HG03045 (cell line): ENCODE data around the gene KLLN.
A peak's percentile ranks its signal among the peaks of the same experiment; 100 is the strongest.
"Not testable (repeated sequence)": the region's sequence is repeated elsewhere in the genome, so short reads cannot be mapped to it uniquely, and the experiment has no call there.

Experiments used
- ATAC-seq: cut with Tn5 transposase; IDR thresholded peaks from one replicate; pipeline ENCODE4 v1.9.1; 2021; ENCODE audit warnings: mild to moderate bottlenecking, moderate library complexity; ENCODE audit not compliant: unreplicated experiment

KLLN gene, protein sequence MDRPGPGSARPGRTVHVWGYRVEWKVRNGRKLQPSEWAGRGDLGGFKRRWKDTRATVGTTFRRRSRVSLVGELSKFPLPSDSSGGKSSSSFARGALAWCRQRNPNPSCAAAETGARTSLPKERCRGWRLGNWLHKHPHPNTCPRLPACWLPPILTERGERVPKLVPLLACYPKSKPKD

DNA sequence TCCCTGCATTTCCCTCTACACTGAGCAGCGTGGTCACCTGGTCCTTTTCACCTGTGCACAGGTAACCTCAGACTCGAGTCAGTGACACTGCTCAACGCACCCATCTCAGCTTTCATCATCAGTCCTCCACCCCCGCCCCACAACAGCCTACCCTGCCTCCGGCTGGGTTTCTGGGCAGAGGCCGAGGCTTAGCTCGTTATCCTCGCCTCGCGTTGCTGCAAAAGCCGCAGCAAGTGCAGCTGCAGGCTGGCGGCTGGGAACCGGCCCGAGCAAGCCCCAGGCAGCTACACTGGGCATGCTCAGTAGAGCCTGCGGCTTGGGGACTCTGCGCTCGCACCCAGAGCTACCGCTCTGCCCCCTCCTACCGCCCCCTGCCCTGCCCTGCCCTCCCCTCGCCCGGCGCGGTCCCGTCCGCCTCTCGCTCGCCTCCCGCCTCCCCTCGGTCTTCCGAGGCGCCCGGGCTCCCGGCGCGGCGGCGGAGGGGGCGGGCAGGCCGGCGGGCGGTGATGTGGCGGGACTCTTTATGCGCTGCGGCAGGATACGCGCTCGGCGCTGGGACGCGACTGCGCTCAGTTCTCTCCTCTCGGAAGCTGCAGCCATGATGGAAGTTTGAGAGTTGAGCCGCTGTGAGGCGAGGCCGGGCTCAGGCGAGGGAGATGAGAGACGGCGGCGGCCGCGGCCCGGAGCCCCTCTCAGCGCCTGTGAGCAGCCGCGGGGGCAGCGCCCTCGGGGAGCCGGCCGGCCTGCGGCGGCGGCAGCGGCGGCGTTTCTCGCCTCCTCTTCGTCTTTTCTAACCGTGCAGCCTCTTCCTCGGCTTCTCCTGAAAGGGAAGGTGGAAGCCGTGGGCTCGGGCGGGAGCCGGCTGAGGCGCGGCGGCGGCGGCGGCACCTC lies at the start of gene KLLN, which contains the start of gene PTEN:
Gene KLLN (minus strand): TSS at position 481 of the 891 bp plus-strand sequence. CDS start 1,046 bp downstream, outside the sequence.
Gene PTEN (plus strand): TSS at position 573 of the 891 bp plus-strand sequence. CDS start 845 bp downstream, outside the sequence.
- peak; percentile 38 for ATAC-seq

DNA sequence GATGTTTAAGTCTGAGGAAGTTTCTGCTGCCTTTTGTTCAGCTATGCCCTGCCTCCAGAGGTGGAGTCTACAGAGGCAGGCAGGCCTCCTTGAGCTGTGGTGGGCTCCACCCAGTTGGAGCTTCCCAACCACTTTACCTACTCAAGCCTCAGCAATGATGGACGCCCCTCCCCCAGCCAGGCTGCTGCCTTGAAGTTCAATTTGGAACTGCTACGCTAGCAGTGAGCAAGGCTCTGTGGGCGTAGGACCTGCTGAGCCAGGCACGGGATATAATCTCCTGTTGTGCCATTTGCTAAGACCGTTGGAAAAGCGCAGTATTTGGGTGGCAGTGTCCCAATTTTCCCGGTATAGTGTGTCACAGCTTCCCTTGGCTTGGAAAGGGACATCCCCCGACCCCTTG lies 40.1 kb upstream of the KLLN start:
- not testable (repeated sequence) for ATAC-seq

DNA sequence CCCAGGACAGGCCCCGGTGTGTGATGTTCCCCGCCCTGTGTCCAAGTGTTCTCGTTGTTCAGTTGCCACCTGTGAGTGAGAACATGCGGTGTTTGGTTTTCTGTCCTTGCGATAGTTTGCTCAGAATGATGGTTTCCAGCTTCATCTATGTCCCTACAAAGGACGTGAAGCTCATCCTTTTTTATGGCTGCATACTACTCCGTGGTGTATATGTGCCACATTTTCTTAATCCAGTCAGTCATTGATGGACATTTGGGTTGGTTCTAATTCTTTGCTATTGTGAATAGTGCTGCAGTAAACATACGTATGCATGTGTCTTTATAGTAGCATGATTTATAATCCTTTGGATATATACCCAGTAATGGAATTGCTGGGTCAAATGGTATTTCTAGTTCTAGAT lies 34.6 kb upstream of the KLLN start:
- not testable (repeated sequence) for ATAC-seq

DNA sequence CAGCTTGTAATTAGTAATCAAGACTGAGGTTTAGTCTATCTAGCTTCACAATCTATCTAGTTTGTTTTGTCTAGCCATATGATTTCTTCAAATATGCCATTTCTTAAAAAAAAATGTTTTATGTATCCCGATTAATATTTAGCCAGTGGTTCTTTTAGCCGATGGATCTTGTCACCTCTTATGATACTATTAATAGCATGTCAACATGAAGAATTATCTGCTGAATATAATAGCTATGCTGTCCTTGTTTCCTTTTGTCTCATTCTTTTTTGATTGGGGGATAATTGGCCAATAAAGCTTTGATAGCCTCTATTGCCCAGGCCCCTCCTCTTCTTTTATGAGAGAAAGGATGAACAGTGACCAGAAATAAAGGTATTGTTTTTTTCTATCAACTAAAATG lies 32.9 kb upstream of the KLLN start:
- ATAC-seq = no peak

DNA sequence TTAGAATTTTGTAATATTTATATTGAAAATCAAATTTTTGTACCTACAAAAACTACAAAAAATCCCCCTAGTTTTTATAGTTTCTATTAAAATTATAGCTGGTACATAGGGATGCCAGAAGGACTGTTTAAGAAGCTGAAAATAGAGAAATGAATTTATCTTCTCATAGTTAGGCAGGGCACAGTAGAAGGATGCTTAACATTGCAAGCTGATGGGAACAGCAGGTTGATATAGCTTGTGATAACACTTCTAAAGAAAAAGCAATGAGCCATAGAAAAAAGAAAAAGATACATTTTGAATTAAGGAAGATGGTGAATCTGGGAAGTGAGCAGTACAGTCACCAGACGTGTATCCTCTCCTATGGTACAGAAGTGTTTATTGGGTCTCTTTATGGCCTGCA lies 32.1 kb upstream of the KLLN start:
- ATAC-seq = no peak

DNA sequence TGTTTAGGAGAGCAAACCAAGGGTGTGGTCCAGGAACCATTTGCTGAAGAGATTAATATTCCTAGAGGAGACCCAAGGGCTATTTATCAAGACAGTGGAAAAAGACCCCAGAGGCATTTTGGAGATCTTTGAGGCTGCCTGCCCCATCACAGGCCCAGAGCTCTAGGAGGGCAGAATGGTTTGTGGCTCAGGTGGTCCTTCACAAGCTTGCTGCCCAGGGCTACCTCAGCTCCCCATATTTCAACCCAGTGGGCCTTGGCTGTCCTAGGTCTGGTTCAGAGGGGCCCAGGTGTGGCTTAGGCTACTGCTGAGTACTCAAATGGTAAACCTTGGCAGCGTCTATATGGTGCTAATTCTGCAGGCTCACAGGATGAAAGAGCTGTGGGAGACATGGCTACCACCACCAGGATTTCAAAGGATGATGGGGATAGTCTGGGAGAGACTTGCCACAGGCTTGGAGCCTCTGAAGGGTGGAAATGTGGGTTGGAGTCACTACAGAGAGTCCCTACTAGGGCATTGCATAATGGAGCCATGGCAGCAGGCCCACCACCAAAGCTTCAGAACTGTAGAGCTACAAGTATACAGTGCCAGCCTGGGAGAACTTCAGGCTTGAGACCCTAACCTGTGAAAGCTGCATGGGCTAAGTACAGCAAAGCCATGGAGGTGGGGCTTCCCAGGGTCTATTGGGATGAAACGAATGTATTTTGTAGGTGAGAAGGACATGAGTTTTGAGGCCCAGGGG lies 24.4 kb upstream of the KLLN start:
- ATAC-seq = no peak

DNA sequence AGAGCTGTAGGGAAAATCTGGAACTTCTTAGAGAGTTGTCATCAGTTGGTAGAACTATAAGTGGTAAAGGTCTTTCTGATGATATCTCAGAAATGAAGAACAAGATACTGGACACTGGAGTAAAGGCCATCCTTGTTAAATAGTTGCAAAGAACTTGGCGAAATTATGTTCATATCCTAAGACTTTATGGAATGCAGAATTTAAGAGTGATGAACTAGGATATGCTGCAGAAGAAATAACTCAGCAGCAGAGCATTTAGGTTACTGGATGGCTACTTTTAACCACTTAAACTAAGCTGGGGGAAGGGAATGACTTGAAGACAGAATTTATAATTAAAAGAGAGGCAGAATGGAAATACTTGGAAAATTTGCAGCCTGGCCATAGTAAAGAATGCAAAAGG lies 23.8 kb upstream of the KLLN start:
- no peak for ATAC-seq

DNA sequence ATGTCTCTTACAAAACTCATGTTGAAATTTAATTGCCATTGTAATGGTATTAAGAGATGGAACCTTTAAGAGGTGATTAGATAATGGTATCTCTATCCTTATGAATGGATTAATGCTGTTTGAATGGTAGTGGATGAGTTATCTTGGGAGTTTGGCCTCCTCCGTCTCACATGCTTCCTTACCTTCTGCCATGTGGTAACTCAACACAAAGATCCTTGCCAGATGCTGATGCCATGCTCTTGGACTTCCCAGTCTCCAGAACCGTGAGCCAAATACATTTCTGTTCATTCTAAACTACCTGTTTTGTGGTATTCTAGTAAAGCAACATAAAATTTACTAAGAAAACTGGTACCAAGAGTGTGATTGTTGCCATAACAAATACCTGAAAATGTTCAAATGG lies 23.3 kb upstream of the KLLN start:
- ATAC-seq = no peak

DNA sequence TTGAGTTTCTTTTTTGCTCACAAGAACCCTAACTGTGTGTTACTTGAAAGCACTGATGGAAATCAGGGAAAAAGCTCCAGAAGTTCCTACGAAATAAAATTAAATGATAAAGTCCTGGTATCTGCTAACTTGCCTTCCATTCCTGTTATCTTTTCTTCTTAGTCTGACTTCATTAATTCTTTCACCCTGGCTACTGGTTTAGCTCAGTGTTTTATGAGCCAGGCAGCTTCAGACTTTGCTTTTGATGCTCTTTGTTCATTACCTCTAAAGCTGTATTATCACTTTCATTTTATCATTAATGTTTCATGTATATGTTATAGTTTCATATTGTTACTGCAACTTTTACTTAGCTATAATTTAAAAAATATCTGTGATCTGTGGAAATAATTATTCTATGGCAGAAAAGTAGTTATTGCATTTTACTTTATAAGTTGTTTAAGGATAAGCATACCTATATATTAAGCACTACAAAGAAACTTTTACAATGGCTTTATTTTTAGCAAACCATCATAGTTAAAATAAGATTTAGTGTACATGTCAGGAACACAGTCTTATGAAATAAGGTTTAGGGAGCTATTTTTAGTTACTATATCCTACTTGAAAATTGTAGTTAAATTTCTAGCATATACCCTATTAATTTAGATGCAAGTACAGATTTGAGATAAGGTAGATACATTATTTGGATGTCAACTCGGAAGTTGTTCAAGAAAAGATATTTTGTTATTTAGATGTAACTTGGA lies 19.4 kb upstream of the KLLN start:
- ATAC-seq = no peak

DNA sequence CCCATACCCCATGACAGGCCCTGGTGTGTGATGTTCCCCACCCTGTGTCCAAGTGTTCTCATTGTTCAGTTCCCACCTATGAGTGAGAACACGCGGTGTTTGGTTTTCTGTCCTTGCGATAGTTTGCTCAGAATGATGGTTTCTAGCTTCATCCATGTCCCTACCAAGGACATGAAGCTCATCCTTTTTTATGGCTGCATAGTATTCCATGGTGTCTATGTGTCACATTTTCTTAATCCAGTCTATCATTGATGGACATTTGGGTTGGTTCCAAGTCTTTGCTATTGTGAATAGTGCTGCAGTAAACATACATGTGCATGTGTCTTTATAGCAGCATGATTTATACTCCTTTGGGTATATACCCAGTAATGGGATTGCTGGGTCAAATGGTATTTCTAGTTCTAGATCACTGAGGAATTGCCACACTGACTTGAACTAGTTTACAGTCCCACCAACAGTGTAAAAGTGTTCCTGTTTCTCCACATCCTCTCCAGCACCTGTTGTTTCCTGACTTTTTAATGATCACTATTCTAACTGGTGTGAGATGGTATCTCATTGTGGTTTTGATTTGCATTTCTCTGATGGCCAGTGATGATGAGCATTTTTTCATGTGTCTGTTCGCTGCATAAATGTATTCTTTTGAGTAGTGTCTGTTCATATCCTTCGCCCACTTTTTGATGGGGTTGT lies 18.2 kb upstream of the KLLN start:
- ATAC-seq = not testable (repeated sequence)

DNA sequence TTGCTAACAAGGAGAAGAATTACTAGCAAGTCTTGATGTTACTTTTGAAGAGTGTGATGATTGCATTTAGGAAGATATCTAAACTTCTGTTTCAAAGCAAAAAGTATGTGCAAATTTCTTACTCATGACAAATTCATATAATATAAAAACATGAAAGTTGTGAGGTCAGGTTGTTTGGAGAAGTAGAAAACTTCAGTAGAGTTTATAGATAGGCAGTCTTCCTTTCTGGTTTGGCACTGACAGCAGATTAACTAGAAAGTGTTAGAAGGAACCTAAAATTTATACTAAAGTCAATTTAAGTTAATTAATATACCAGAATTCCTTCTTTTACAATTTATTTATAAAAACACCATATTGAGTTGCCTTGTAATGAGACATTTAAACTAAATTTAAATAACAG lies 17.0 kb upstream of the KLLN start:
- ATAC-seq = no peak

DNA sequence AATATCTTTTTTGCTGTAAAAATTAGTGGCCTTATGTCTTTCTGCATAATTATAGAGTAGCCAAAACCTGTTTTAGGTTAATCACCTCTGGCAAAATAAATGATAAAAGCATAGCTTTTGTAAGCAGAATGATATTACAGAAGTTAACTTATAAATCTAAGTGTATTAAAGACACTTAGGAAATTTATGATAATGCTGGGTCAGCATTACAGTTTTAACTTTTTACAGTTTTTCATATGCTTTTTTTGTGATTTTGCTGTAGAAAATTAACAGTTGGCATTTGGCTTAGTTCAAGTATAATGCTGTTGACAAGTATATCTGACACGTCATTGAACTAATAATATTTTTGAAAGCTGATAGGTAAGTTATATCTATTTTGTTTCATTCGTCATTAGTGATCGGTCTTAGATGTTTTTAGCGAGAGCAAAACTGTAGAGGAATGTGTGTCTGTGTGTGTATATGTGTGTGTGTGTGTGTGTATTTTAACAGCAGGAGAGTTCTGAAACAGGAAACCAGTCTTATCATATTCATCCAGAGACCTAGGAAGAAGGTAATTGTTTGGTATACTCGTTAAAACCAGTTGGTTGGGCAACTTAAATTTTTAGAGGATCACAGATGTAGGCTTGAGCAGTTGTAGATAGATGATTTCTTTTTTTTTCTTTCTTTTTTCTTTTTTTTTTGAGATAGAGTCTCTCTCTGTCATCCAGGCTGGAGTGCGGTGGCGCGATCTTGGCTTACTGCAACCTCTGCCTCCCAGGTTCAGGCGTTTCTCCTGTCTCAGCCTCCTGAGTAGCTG lies 15.5 kb upstream of the KLLN start:
- no peak for ATAC-seq

DNA sequence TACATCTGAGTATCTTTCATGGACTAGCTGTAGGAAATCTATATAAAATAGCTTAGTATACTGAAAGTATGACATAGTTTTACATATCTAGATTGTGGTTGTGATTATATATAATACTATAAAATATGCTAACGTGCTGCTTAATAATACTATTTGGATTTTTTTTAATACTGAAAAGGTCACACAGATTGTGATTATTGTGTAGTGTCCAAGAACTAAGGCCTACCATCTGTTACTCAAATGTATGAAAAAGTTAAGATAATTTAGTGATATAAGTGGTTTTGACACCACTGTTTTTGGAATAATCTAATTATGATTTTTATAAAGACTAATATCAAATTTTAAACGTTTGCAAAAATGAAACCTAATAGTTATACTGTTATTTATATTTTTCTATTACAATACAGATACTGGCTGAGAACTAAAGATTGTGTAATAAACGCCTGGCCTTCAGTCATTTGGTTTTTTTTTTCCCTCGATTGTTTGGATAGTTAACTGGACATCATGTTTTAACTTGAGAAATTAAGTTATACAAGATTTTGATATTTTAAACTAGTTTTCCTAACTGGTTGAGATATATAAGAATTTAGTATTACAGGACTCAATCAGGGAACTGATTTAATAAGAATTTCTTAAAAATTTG lies 12.7 kb upstream of the KLLN start:
- ATAC-seq = no peak

DNA sequence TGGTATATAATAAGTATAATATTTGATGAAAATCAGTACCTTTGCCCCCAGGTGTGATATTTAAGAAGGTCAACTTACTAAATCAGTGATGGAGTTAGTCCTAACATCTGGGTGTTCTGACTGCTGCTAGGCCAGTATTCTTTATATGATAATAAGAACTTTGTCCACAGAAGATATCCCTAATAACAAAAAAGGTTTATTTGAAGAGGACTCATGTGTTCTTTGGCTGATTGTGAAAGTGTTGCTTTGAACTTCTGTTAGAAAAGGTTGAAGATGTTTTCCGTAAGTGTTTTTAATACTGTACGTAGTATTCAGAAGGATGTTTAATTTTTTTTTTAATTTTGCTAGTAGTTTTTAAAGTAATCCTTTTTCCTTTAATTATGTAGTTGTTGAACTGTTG lies 10.3 kb upstream of the KLLN start:
- ATAC-seq = no peak

DNA sequence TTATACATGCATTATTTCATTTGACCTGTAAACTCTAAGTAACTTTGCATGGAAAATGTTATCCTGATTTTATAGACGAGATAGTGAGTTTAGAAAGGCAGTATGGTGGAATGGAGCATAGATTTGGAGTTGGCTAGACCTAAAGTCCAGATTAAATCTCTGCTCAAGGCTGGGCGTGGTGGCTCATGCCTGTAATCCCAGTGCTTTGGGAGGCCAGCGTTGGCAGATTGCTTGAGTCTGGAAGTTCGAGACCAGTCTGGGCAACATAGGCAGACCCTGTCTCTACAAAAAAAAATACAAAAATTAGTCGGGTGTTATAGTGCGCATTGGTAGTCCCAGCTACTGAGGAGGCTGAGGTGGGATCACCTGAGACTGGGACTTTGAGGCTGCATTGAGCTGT lies 9.5 kb upstream of the KLLN start:
- no peak for ATAC-seq

DNA sequence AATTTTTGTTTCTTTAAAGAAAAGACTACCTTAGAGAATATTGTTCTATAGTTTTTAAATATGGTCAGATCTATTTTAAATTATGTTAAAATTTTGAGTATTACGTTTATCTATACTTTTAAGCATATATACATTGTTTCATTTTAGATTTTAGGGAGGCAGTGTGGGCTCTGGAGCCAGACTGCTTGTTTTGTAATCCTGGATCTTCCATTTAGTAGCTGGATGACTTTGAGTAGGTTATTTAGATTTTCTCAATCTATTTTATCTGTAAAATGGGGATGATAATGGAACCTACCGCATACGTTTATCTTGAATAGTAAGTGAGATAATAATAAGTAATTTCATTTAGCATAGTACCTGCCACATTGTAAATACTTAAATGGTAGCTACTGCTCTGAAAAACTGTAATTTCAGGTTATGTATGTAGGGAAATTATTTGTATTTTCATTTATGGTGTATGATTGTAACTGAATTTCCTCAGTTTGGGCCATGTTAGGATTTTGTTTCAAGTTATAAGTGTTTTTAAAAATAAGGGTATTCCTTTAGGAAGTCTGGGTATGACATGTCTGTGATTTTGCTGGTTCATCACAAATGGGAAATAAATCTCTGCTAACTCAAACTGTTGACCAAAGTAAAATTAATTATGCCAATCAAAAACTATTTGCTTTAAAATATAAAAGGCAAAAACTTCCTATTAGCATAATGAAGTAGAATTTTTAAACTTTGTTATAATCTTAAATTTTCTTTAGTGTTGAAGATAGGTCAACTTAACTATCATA lies 6.6 kb upstream of the KLLN start:
- no peak for ATAC-seq

DNA sequence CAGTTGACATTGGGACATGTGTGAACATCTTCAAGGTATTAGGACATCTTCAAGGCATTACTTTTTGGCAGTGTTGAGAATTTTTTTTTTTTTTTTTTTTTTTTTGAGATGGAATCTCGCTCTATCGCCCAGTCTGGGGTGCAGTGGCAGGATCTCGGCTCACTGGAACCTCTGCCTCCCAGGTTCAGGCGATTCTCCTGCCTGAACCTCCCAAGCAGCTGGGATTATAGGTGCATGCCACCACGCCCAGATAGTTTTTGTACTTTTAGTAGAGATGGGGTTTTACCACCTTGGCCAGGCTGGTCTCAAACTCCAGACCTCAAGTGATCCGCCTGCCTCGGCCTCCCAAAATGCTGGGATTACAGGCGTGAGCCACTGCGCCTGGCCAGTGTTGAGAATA lies 5.8 kb upstream of the KLLN start:
- ATAC-seq = not testable (repeated sequence)

DNA sequence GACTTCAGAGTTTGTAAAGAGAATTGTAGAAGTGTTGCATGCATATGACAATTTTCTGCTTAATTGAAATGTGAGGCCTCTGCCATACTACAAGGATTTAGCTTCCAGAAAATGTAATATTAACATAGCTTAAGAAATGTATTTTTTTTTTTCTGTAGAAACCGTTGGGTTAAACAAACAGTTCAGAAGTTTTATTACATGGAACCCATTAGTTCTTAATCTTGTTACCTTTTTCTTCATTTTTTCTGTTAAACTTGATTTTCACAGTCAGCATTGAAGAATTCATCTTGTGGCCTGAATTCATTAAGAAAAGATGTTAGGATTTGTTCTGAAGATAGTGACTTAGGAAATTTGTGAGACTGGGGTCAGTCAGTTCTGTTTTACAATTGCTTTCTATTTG lies 4.9 kb upstream of the KLLN start:
- ATAC-seq = no peak
